22Rv1 (cell line): ENCODE measurements around the gene DCXR.

ENCODE experiments used
- H3K27ac ChIP-seq: fragments of 450-650 bp; 2 replicates; pipeline ENCODE4 v1.5.1; 2017
- CTCF ChIP-seq: fragments of 450-650 bp; IDR thresholded peaks from 2 replicates; pipeline ENCODE4 v1.5.1; 2017; ENCODE audit warnings: mild to moderate bottlenecking
- ZFX ChIP-seq: fragments of 450-650 bp; IDR thresholded peaks from 2 replicates; pipeline ENCODE4 v1.6.1; 2017; ENCODE audit warnings: antibody characterized with exemption, borderline replicate concordance

The DCXR gene

DNA sequence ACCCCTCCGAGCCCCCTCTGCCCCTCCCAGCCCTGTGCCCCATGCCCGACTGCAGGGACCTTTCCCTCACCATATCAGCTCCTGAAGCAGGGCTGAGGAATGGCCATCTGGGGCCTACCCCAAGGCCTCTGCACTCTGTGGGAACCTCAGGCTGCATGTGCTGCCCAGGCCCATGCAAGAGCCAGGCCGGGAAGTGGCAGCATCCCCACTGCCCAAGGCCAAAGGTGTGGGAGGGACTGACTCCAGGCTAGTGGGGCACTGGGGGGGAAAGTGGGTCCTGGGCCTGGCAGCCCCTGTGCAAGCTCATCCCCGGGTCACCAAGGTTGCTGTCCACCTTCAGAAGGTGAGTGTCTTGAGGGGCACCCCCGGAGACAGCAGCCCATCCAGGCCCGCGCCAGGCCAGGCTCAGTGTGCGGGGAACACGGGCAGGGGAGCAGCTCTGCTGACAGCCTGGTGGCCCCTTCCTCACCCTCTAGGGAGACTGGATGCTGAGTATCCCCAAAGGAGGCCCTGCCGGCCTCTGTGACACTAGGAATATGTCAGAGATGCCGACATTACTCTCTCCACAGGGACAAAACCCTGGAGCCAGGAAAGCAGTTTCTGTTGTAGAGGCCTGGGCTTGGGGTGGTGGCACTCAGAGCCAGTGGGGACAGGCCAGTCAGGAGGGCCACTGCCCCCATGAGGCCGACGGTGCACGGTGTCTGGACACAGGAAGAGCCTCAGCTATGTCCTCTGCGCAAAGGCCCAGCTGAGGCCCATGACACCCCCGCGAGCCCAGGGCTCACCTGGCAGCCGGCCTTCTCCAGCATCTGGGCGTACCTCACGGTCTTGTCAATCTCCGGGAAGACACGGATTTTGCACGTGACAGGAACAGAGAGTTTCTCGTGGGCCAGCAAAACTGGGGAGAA is 24.8 kb upstream of the DCXR start:
- TF ChIP-seq ZFX = no peak
- 0 out of 2 replicates have a peak, but pooled peaks have one; percentile 6 for TF ChIP-seq CTCF
- peak overlapping the region; percentile 87 for H3K27ac ChIP-seq

DNA sequence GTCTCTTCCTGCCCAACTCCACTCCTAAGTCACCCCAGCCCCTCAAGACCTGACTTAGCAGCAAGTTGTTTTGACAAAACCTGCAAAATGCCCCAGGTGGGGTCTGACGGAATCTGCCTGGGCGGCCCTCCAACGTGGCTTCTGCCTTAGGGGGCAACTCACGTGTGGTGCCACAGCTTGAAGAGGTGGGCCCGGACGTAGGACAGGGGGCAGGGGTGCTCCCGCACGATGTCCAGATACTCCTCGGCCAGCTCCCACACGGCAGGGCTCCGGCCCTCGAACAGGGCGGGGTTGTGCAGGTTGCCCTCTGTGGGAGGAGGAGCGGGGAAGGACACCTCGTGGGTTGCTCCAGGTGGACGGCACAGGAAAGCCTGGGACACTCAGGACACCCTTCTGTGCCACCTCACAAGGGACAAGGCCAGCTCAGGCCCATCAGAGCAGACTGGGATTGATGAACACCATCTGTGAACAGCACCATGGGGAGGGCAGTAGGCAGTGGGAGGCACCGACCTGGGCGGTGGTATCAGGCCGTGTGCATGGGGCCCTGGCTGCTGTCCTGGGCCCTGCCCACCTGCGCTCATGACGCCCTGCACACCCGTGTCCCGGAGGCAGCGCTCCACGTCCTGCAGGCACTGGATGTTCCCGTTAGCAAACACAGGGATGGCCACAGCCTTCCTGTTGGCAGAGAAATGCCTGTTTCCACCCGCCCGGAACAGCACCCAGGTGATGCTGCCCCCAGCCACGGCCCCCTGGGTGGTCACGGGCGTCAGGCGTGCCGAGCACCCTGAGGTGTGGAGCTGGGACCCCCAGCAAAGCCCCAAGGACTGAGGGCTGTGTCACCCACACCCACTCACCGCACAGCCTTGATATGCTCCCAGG is 23.8 kb upstream of the DCXR start:
- H3K27ac ChIP-seq = peak overlapping the region; percentile 87
- TF ChIP-seq ZFX = no peak
- no peak for TF ChIP-seq CTCF

DNA sequence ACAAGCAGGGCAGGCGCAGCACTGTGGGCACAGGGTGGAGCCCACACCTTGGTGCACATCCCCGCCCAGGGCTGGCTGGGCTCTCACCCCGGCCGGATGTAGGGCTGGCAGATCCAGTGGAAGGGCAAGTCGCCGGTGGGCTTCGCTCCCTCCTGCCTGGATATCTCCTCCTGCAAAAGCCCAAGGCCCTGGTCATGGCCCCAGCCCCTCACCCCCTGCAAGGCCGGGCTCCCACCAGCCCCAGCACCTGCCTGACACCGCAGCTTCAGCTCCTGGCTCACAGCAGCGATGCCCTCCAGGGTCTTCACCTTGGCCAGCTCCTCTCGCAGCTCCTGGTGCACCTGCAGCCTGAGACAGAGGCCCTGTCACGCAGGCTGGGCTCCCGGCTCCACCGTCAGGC is 23.1 kb upstream of the DCXR start:
- TF ChIP-seq ZFX = no peak
- TF ChIP-seq CTCF = no peak
- H3K27ac ChIP-seq = peak overlapping the region; percentile 87

DNA sequence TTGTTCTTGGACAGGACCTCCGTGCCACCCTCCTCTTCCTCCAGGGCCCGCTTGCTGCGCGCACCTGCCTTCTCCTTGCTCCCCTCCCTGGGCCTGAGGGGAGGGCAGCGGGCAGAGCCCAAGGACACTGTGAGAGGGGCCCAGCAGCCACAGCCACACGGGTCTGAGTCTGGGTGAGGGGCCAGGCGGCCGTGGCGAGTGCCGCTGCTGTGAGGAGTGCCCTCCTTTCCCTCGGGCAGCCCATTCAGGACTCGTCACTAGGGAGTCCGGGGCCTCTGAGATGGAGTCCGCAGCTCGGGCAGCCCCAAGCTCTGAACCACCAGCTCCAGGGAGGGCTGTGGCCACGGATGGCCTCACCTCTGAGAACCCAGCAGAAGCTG is 22.5 kb upstream of the DCXR start:
- H3K27ac ChIP-seq = peak overlapping the region; percentile 87
- no peak for TF ChIP-seq ZFX
- TF ChIP-seq CTCF = no peak

DNA sequence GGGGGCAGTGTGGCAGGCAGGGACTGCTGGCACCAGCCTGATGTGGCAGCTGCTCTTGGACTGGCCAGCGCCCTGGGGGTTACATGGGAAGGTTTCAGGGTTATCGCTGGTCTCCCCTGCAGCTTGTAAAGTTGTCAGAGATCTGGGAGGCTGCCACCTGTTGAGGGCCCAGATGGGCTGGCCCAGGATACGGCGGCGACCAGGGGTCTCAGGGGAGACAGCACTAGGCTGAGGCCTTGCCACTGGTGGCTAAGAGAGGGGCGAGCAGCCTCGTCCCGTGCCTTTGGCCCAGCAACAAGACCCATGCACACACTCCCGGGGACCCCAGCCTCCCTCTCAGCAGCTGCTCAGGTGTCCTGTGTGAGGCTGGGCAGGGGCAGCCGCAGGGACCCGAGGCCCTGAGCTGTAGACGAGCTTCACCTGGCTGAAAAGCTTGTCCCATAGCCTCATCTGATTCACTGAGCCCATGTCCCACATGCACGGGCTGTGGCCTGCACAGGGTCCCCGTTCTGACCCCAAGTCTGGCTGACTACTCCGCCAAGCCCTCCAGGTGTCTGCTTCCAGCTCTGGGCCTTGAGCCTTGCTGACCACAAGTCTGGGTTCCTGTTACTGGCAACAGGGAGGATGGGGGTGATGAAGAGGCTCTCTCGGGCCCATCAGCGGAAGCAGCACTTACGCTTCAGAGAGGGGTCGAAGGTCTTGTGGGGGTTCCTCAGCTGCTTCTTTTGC is 21.9 kb upstream of the DCXR start:
- TF ChIP-seq CTCF = no peak
- no peak for TF ChIP-seq ZFX
- peak overlapping the region; percentile 87 for H3K27ac ChIP-seq

DNA sequence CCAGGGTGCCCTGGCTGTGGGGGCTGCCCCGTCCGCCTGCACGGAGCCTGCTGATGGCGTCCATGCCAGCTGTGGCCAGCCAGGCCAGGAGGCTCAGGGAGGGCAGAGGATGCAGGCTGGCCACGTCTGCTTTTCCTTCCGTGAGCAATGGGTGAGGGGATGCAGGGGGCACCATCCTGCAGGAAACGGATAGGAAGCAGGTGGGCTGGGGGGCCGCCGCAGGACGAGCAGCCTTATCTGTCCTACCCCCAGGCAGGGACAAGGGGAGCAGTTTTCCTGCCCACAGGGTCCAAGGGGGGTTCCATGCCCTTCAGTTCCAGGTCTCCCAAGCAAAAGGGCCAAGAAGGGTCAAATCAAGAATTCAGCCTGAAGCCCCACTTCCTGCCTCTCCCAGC is 21.4 kb upstream of the DCXR start:
- H3K27ac ChIP-seq = peak overlapping the region; percentile 87
- TF ChIP-seq ZFX = no peak
- TF ChIP-seq CTCF = no peak
